Progenitor cell of endocrine pancreas (in vitro differentiated cells): Measurements from ENCODE around the gene PRKCB. TPM values are rescaled to one million over a fixed set of nuclear protein-coding genes. Genes with fewer than 3 reads are reported as not detected.

Experiments used
- DNase-seq: peaks from one replicate; pipeline ENCODE4 v3.0.0; 2021; ENCODE audit warnings: low spot score; ENCODE audit not compliant: unreplicated experiment
- H3K27ac Mint-ChIP-seq: 2 replicates; pipeline ENCODE4 v1.8.0; 2021; ENCODE audit warnings: mild to moderate bottlenecking, moderate library complexity, mixed read lengths
- H3K27me3 Mint-ChIP-seq: 2 replicates; pipeline ENCODE4 v1.8.0; 2021; ENCODE audit warnings: mixed read lengths
- H3K36me3 Mint-ChIP-seq: 2 replicates; pipeline ENCODE4 v1.8.0; 2022; ENCODE audit warnings: mixed read lengths; ENCODE audit not compliant: insufficient read depth
- H3K4me1 Mint-ChIP-seq: 2 replicates; pipeline ENCODE4 v1.8.0; 2021; ENCODE audit warnings: low read depth, mixed read lengths
- H3K4me3 Mint-ChIP-seq: 2 replicates; pipeline ENCODE4 v1.8.0; 2021; ENCODE audit warnings: low read depth, mild to moderate bottlenecking, moderate library complexity, mixed read lengths
- H3K9me3 Mint-ChIP-seq: 2 replicates; pipeline ENCODE4 v1.8.0; 2021; ENCODE audit warnings: low read depth, mixed read lengths
- total RNA-seq: library from RNA; stranded (reverse); gene quantifications from 2 replicates; pipeline ENCODE4 v1.2.1, GENCODE V29; 2021
- TF ChIP-seq, protein P1 (sequence below): fragments of 200-600 bp; sonication (generic); IDR thresholded peaks from one replicate; pipeline ENCODE4 v1.5.0; 2021; ENCODE audit warnings: antibody characterized with exemption, mild to moderate bottlenecking; ENCODE audit not compliant: unreplicated experiment

PRKCB gene
- total RNA-seq, 1 donor from 2014 or later = 0.36 TPM

GRCh38 chr16:23899869-23900268 is 64.1 kb downstream of the PRKCB start:
- Mint-ChIP-seq H3K4me3 (no peak overlapping the region), H3K27ac (no peak overlapping the region), H3K9me3 (no peaks in the 10 kb centered on the region), H3K36me3 (no peaks in the 10 kb centered on the region), H3K27me3 (peaks cover 24% of the 10 kb centered on the region), H3K4me1 (no peaks in the 10 kb centered on the region)
- DNase-seq = no peak
- TF ChIP-seq, protein P1, sequence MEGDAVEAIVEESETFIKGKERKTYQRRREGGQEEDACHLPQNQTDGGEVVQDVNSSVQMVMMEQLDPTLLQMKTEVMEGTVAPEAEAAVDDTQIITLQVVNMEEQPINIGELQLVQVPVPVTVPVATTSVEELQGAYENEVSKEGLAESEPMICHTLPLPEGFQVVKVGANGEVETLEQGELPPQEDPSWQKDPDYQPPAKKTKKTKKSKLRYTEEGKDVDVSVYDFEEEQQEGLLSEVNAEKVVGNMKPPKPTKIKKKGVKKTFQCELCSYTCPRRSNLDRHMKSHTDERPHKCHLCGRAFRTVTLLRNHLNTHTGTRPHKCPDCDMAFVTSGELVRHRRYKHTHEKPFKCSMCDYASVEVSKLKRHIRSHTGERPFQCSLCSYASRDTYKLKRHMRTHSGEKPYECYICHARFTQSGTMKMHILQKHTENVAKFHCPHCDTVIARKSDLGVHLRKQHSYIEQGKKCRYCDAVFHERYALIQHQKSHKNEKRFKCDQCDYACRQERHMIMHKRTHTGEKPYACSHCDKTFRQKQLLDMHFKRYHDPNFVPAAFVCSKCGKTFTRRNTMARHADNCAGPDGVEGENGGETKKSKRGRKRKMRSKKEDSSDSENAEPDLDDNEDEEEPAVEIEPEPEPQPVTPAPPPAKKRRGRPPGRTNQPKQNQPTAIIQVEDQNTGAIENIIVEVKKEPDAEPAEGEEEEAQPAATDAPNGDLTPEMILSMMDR = no peak

GRCh38 chr16:23900480-23901177 is 64.8 kb downstream of the PRKCB start:
- H3K36me3 Mint-ChIP-seq = no peaks in the 10 kb centered on the region
- no peak for DNase-seq
- TF ChIP-seq, protein P1 = no peak
- peaks cover 29% of the 10 kb centered on the region for H3K27me3 Mint-ChIP-seq
- no peaks in the 10 kb centered on the region for H3K4me1 Mint-ChIP-seq
- H3K4me3 Mint-ChIP-seq = no peak overlapping the region
- H3K27ac Mint-ChIP-seq = no peak overlapping the region
- no peaks in the 10 kb centered on the region for H3K9me3 Mint-ChIP-seq

DNA sequence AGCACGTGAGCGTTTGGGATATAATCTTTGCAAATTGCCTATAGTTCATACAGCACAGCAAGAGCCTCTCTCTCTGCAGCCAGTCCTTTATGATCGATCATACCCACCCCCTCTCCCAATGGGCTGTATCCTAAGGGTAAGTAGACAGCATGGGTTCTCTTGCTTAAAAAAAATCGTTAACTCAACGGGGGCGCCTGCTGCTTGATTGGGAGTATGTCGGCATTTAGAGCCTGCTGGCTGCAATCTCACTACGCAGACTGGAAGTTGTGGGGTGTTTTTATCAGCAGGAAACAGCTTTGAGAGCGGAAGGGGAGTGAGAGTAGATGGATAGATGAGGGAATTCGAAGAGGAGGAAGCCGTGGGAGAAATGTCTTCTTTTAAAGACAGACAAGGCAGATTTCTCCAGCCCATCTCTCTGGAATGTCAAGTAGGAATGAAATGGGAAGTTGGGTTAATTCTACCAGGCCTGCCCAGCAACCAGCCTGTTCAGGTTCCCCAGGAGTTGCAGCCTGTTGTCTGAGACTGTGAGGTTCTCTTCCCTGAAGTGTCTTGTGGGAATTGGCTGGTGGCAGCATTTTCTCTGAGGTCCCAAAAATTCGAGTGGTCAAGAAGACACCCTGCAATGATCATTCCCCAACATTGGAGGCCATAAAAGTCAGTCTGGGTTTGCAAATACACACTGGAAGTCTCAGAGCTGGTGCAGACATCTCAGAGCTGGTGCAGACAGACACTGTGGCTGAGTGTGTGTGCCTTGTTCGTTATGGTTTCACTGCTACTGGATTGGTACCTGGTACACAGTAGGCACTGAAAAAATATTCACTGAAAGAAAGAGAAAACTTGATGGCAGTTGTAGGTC is 65.6 kb downstream of the PRKCB start:
- Mint-ChIP-seq H3K4me1 (no peaks in the 10 kb centered on the region), H3K27ac (no peak overlapping the region), H3K4me3 (no peak overlapping the region), H3K27me3 (peaks cover 31% of the 10 kb centered on the region), H3K9me3 (no peaks in the 10 kb centered on the region), H3K36me3 (no peaks in the 10 kb centered on the region)
- TF ChIP-seq, protein P1 = no peak
- DNase-seq = no peak

DNA sequence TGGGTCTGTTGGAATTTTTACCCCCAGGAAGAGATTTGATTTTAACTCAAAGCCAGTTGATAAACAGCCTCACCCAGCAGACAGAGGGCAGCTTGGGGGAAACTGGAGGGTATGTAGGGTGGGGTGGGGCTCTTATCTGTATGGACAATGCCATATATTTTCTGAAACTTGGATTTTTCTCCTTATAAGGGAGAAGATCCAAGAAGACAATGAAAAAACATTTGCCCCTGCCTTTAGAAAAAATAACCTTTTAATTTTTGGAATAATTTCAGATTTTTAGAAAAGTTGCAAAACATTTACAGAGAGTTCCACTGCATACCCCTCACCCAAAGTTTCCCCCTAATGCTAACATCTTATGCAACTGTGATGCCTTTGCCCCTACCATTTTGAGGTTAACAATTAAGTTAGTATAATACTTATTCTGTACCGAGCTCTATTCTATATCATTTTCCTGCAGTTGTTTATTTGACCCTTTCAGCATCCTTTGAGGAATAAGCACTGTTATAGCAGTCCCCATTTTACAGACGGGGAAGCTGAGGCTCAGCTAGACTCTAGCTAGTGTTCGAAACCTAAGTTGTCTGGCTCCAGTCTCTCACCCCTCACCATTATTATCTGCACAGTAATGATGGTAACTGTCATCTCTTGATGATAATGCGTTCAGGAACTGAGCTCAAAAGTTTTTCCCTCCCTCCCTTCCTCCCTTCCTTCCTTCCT is 66.4 kb downstream of the PRKCB start:
- no peaks in the 10 kb centered on the region for H3K4me1 Mint-ChIP-seq
- H3K9me3 Mint-ChIP-seq = no peaks in the 10 kb centered on the region
- TF ChIP-seq, protein P1 = no peak
- no peak for DNase-seq
- no peak overlapping the region for H3K4me3 Mint-ChIP-seq
- H3K36me3 Mint-ChIP-seq = no peaks in the 10 kb centered on the region
- no peak overlapping the region for H3K27ac Mint-ChIP-seq
- peaks cover 30% of the 10 kb centered on the region for H3K27me3 Mint-ChIP-seq

DNA sequence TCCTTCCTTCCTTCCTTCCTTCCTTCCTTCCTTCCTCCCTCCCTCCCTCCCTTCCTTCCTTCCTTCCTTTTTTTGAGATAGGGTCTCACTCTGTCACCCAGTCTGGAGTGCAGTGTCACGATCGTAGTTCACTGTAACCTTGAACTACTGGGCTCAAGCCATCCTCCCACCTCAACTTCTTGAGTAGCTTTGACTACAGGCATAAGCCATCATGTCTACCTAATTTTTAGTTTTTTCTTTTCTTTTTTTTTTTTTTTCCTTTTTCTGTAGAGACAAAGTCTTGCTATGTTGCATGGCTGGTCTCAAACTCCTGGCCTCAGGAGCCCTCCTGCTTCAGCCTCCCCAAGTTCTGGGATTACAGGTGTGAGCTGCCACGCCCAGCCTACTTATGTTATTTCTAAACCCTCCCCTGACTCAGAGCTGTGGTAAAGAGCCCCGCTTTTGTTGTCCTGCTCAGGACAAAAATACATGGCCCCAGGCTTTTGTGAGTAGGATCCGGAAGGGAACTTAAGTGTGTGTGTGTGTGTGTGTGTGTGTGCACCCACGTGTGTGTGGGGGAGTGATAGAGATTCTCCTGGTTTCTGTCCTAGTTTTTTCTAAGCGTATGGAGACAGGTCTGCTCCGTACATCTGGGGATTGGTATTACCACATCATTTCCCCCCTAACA is 67.1 kb downstream of the PRKCB start:
- no peak overlapping the region for H3K27ac Mint-ChIP-seq

More for the DNA sequence above, 67.1 kb downstream of the PRKCB start:
- Mint-ChIP-seq H3K9me3 (no peaks in the 10 kb centered on the region), H3K27me3 (peaks cover 33% of the 10 kb centered on the region), H3K36me3 (no peaks in the 10 kb centered on the region), H3K4me3 (no peak overlapping the region), H3K4me1 (no peaks in the 10 kb centered on the region)
- no peak for DNase-seq
- TF ChIP-seq, protein P1 = no peak
